ENCODE measurements around the gene CLCN5. TPM values are rescaled to one million over a fixed set of nuclear protein-coding genes. Genes with fewer than 3 reads are reported as not detected.

CLCN5 gene
- total RNA-seq, 4 donors from 2014 or later, result 2.5 to 20.3 (median 17.2) TPM

DNA sequence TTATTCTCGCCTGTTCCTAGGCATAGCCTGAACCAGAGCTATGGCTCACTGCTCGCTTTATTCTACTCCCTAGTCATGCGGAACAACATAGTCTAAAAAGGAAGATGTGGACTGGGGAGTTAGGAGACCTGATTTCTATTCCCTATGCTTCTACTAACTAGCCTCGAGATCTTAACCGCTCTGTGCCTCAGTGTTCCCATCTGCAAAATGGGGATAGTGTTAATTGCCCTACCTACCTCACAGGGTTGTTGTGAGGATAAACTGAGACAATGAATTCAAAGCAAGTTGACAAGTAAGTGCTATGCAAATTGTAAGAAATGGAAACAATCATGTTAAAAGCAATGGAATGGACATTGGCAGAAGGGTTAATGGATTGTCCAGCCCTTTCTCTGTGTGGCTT is 176.4 kb downstream of the CLCN5 start:
- Histone ChIP-seq H3K9me3 (no peaks in the 10 kb centered on the region), H3K27ac (no peak overlapping the region), H3K4me1 (no peaks in the 10 kb centered on the region), H3K36me3 (no peaks in the 10 kb centered on the region), H3K27me3 (no peaks in the 10 kb centered on the region), H3K4me3 (no peak overlapping the region)
- no peak for DNase-seq
- TF ChIP-seq, protein P1, sequence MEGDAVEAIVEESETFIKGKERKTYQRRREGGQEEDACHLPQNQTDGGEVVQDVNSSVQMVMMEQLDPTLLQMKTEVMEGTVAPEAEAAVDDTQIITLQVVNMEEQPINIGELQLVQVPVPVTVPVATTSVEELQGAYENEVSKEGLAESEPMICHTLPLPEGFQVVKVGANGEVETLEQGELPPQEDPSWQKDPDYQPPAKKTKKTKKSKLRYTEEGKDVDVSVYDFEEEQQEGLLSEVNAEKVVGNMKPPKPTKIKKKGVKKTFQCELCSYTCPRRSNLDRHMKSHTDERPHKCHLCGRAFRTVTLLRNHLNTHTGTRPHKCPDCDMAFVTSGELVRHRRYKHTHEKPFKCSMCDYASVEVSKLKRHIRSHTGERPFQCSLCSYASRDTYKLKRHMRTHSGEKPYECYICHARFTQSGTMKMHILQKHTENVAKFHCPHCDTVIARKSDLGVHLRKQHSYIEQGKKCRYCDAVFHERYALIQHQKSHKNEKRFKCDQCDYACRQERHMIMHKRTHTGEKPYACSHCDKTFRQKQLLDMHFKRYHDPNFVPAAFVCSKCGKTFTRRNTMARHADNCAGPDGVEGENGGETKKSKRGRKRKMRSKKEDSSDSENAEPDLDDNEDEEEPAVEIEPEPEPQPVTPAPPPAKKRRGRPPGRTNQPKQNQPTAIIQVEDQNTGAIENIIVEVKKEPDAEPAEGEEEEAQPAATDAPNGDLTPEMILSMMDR (IDR thresholded peaks at IDR 0.05), result no peak
- TF ChIP-seq POLR2A (IDR thresholded peaks at IDR 0.05), result no peak

DNA sequence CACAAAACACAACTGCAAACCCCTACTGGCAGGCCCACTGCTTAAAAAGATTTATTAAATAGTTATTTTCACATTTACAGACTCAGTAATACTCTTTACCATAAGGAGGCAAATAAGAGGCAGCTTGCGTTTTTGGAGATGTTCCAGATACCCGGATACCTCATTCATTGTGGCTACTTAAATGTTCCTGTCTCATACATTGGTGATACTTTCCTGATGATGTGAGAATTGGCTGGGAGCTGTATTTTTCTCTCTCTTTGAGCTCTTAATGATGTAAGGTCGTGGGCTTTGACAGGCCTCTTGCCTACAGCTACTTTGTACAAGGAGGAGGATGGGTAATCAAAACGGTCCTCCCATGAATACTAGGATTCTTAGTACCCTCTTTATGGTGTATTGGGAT is 176.9 kb downstream of the CLCN5 start:
- Histone ChIP-seq H3K4me1 (no peaks in the 10 kb centered on the region), H3K36me3 (no peaks in the 10 kb centered on the region), H3K27me3 (no peaks in the 10 kb centered on the region)

DNA sequence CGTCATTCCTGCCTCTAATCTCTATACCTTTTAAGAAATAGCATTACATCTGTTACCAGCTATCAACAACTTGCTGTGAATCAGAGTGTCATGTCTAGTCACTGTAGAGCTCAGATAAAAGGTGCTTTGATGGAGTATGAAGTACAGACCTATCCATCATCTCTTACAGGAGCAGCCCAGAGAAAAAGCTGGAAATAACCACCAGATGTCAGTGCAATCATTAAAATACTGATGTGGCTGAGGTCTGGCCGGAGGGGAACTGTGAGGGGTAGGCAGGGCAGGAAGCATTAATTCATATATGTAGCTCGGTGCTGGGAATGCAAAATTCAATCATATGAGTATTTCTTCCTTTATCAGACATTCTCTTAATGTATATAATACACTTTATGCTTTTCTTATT is 177.8 kb downstream of the CLCN5 start:
- Histone ChIP-seq H3K9me3 (no peaks in the 10 kb centered on the region), H3K36me3 (no peaks in the 10 kb centered on the region), H3K4me1 (no peaks in the 10 kb centered on the region), H3K27me3 (no peaks in the 10 kb centered on the region), H3K4me3 (no peak overlapping the region), H3K27ac (no peak overlapping the region)
- no peak for TF ChIP-seq POLR2A (IDR thresholded peaks at IDR 0.05)
- TF ChIP-seq, protein P1 (IDR thresholded peaks at IDR 0.05), result peak in 3 of 6 experiments; percentile 49 to 55 (median 51)
- DNase-seq, result no peak

More for the DNA sequence above, 176.9 kb downstream of the CLCN5 start:
- no peak for TF ChIP-seq POLR2A (IDR thresholded peaks at IDR 0.05)
- TF ChIP-seq, protein P1 (IDR thresholded peaks at IDR 0.05), result no peak
- Histone ChIP-seq H3K9me3 (no peaks in the 10 kb centered on the region), H3K4me3 (no peak overlapping the region), H3K27ac (no peak overlapping the region)
- no peak for DNase-seq

DNA sequence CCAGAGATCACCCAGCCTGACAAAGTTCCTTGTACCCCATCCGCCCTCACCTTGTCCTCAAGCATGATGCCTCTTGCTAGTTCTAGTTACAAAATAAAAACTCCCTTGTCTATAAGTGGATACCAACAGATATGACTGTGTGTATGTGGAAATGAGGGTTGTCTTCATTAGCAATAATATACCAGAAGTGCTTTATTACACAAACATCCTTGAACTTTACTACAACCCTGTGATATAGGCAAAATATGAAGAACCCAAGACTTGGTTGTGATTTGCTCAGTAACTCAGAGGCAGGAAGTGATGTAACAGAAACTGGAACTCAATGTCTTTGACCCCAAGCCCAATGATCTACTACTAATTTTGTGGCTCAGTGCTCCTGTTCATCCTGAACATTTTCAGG is 180.8 kb downstream of the CLCN5 start:
- Histone ChIP-seq H3K27me3 (no peaks in the 10 kb centered on the region), H3K4me3 (no peak overlapping the region), H3K27ac (no peak overlapping the region), H3K4me1 (no peaks in the 10 kb centered on the region), H3K9me3 (no peaks in the 10 kb centered on the region), H3K36me3 (no peaks in the 10 kb centered on the region)
- no peak for TF ChIP-seq POLR2A (IDR thresholded peaks at IDR 0.05)
- TF ChIP-seq, protein P1 (IDR thresholded peaks at IDR 0.05), result no peak
- no peak for DNase-seq

DNA sequence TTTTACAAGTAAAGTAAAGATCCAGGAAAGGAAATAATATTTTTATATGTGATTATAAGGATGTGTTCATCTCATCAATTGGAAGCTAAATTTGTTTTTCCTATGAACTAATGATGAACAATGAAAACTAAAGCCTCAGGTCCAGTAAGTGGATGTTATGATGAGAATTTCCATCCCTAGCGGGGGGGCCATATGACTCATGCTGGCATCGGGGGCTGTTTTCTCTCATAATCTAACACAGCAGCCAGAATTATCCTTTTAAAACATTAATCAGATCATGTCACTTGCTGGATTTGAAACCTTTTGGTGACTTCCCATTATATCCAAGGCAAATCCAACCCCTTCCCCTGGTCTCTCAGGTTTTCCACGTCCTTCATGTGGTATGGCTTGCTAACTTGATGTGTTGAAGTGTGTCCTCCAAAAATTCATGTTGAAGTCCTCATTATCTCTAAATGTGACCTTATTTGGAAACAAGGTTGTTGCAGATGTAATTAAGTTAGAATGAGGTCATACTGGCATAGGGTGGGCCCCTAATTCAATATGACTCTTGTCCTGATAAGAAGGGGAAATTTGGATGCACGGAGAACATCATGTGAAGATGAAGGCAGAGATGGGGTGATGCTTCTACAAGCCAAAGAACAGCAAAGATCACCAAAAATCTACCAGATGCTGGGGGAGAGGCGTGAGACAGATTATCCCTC is 181.6 kb downstream of the CLCN5 start:
- Histone ChIP-seq H3K4me1 (no peaks in the 10 kb centered on the region), H3K4me3 (no peak overlapping the region), H3K27ac (no peak overlapping the region), H3K27me3 (no peaks in the 10 kb centered on the region), H3K36me3 (no peaks in the 10 kb centered on the region), H3K9me3 (no peaks in the 10 kb centered on the region)
- TF ChIP-seq POLR2A (IDR thresholded peaks at IDR 0.05), result no peak
- TF ChIP-seq, protein P1 (IDR thresholded peaks at IDR 0.05), result no peak
- no peak for DNase-seq

All from Peyer's patch (tissue), 4 donors.